ENCODE results near the gene PCYT2.

The PCYT2 gene

DNA sequence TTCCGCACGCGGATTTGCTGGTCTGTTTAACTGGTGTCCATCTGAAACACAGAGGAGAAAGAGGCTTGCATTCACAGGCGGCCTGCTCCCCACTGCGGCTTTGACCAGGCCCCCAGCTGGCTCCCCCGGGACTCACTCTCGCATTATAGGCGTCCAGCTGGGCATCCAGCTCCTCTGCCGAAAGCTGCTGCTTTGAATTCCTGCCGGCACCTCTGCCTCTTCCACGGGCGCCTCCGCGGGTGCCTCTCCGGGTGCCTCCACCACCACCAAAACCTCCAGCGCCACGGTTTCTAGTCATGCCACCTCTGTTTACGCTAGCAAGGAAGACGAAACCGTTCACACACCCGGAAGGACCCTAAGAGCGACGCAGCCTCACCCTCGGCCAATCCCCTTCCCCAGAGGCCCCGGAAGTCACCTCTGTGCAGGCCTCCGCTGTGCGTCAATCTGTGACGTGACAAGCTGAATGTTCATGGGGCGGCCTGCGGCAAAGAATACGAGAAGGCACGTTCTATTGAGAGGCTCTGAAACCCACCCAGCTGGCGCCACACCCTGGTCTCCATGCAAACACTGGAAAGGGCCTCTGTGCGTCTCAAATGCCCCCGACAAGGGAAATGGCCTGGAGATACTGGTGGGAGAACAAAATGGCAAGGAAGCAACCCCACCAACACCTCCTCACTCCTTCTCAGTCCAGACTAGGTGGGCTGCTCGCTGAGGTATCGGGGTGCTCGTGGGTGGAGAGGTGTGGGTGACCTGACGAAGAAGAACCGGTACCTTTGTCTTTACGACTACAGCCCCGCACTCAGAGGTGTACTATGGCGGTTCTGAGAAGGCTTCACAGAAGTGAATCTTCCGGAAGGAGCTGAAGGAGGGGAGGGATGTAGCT lies 22.9 kb downstream of the PCYT2 start:
- Histone ChIP-seq H2AFZ (ENCODE audit: low read depth, low read length) (no peak overlapping the region), H3K9ac (ENCODE audit: low read depth, low read length) (no peak overlapping the region; the same call in 1 of the 2 replicates), H3K27me3 (ENCODE audit: insufficient read depth, low read length, poor library complexity) (no peaks in the 10 kb centered on the region), H3K27ac (ENCODE audit: low read length) (no peak overlapping the region), H3K9me3 (ENCODE audit: insufficient read depth, low read length, severe bottlenecking) (no peaks in the 10 kb centered on the region), H3K4me3 (ENCODE audit: low read depth in 1 of 2, low read length in 2 of 2) (no peak overlapping the region), H3K4me2 (ENCODE audit: insufficient read depth, low read length) (peak overlapping the region; percentile 94), H3K79me2 (ENCODE audit: insufficient read depth, low read length) (peaks cover 89% of the 10 kb centered on the region), H3K4me1 (ENCODE audit: insufficient read depth, low read length) (peaks cover 46% of the 10 kb centered on the region), H4K20me1 (ENCODE audit: insufficient read depth, low read length) (peaks cover 67% of the 10 kb centered on the region), H3K36me3 (ENCODE audit: insufficient read depth, low read length) (peaks cover 72% of the 10 kb centered on the region)
- no peak for ATAC-seq (ENCODE audit: insufficient read depth, low read depth)
- no peak for DNase-seq
- TF ChIP-seq, protein P1, sequence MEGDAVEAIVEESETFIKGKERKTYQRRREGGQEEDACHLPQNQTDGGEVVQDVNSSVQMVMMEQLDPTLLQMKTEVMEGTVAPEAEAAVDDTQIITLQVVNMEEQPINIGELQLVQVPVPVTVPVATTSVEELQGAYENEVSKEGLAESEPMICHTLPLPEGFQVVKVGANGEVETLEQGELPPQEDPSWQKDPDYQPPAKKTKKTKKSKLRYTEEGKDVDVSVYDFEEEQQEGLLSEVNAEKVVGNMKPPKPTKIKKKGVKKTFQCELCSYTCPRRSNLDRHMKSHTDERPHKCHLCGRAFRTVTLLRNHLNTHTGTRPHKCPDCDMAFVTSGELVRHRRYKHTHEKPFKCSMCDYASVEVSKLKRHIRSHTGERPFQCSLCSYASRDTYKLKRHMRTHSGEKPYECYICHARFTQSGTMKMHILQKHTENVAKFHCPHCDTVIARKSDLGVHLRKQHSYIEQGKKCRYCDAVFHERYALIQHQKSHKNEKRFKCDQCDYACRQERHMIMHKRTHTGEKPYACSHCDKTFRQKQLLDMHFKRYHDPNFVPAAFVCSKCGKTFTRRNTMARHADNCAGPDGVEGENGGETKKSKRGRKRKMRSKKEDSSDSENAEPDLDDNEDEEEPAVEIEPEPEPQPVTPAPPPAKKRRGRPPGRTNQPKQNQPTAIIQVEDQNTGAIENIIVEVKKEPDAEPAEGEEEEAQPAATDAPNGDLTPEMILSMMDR (IDR thresholded peaks at IDR 0.05; ENCODE audit: borderline replicate concordance, extremely low read depth, low read length, poor library complexity, severe bottlenecking) = no peak
- TF ChIP-seq EZH2 (IDR thresholded peaks at IDR 0.05; ENCODE audit: borderline replicate concordance, low read depth, low read length, severe bottlenecking) = no peak

DNA sequence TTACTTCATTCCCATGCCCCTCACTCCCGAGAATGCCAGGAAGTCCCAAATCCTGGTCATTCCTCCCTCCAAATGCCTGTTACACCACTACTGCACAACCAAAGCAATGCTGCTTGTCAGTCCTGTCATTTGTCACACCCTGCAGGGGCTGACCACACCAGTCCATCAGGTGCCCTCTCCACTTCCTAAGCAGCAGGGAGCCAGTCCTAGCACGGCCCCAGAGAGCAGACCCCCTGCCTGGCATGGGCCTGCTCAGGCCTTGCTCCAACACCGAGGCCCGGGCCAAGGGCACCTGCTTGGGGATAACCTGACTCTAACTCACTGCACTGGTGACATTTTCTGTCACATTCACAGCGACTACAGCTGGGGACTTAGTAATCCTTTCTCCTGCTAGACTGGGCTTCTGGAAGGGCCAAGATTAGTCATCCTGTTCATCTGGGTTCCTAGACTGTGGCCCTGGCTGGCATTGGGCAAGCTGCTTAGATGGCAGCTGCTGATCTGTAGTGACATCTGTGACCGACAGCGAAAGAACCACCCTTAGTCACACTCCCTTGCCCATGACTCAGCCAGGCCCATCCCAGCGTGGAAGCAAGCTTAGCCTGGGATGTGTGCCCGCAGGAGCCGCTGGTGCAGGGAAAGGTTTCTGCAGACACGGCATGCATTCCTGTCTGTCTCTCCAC lies 25.2 kb downstream of the PCYT2 start:
- Histone ChIP-seq H3K4me2 (ENCODE audit: insufficient read depth, low read length) (no peak overlapping the region; the same call in 1 of the 2 replicates), H3K27me3 (ENCODE audit: insufficient read depth, low read length, poor library complexity) (no peaks in the 10 kb centered on the region), H3K9me3 (ENCODE audit: insufficient read depth, low read length, severe bottlenecking) (no peaks in the 10 kb centered on the region), H3K9ac (ENCODE audit: low read depth, low read length) (no peak overlapping the region), H2AFZ (ENCODE audit: low read depth, low read length) (no peak overlapping the region), H3K27ac (ENCODE audit: low read length) (no peak overlapping the region), H3K4me3 (ENCODE audit: low read depth in 1 of 2, low read length in 2 of 2) (no peak overlapping the region), H3K79me2 (ENCODE audit: insufficient read depth, low read length) (peaks cover 74% of the 10 kb centered on the region), H4K20me1 (ENCODE audit: insufficient read depth, low read length) (peaks cover 67% of the 10 kb centered on the region), H3K4me1 (ENCODE audit: insufficient read depth, low read length) (peaks cover 35% of the 10 kb centered on the region), H3K36me3 (ENCODE audit: insufficient read depth, low read length) (peaks cover 87% of the 10 kb centered on the region)
- ATAC-seq (ENCODE audit: insufficient read depth, low read depth) (peak; percentile 14; the same call in 1 of the 3 replicates), DNase-seq (no peak)
- no peak for TF ChIP-seq EZH2 (IDR thresholded peaks at IDR 0.05; ENCODE audit: borderline replicate concordance, low read depth, low read length, severe bottlenecking)
- TF ChIP-seq, protein P1 (IDR thresholded peaks at IDR 0.05; ENCODE audit: borderline replicate concordance, extremely low read depth, low read length, poor library complexity, severe bottlenecking) = no peak

DNA sequence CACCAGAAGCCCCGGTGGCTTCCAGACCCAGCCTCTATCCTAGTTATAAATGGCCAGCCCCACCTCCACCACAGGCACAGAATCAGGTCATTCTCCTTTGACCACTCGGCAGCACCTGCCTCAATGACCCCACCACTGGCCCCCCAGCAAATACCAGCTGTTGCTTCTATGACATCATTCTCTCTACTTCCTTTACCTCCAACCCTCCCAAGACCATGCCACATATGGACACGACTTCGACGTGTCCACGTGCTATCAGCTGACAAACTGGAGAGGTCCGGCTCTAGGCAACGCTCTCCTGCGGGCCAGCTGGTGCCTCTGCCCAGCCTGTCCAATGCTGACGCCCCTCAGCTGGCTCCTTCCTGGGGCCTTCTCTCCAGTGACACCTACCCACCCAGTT lies 25.7 kb downstream of the PCYT2 start:
- Histone ChIP-seq H4K20me1 (ENCODE audit: insufficient read depth, low read length) (peaks cover 62% of the 10 kb centered on the region), H3K9me3 (ENCODE audit: insufficient read depth, low read length, severe bottlenecking) (no peaks in the 10 kb centered on the region), H2AFZ (ENCODE audit: low read depth, low read length) (no peak overlapping the region), H3K79me2 (ENCODE audit: insufficient read depth, low read length) (peaks cover 69% of the 10 kb centered on the region), H3K4me2 (ENCODE audit: insufficient read depth, low read length) (no peak overlapping the region; the same call in 1 of the 2 replicates), H3K4me3 (ENCODE audit: low read depth in 1 of 2, low read length in 2 of 2) (no peak overlapping the region), H3K27ac (ENCODE audit: low read length) (no peak overlapping the region), H3K4me1 (ENCODE audit: insufficient read depth, low read length) (peaks cover 34% of the 10 kb centered on the region), H3K27me3 (ENCODE audit: insufficient read depth, low read length, poor library complexity) (no peaks in the 10 kb centered on the region), H3K9ac (ENCODE audit: low read depth, low read length) (no peak overlapping the region), H3K36me3 (ENCODE audit: insufficient read depth, low read length) (peaks cover 87% of the 10 kb centered on the region)
- TF ChIP-seq, protein P1 (IDR thresholded peaks at IDR 0.05; ENCODE audit: borderline replicate concordance, extremely low read depth, low read length, poor library complexity, severe bottlenecking) = no peak
- no peak for TF ChIP-seq EZH2 (IDR thresholded peaks at IDR 0.05; ENCODE audit: borderline replicate concordance, low read depth, low read length, severe bottlenecking)
- no peak for DNase-seq
- 0 out of 3 replicates have a peak, but pooled peaks have one; percentile 17 for ATAC-seq (ENCODE audit: insufficient read depth, low read depth)

Data from DND-41 (cell line).